GM13977 (cell line): Measurements from ENCODE around the gene OTUD7B.

ENCODE experiments used
- DNase-seq: peaks from one replicate; pipeline ENCODE4 v3.0.0; 2012; ENCODE audit warnings: low spot score
- CTCF ChIP-seq: IDR thresholded peaks from 2 replicates; pipeline ENCODE4 v1.5.1; 2012; ENCODE audit warnings: mild to moderate bottlenecking, control low read depth; ENCODE audit not compliant: insufficient read depth; ENCODE audit errors: extremely low read depth, missing control alignments
- in situ Hi-C: fragments of 300-500 bp; cut with MboI; formaldehyde crosslinking; loops from one replicate; pipeline ENCODE4 v1.12.0; 2022; ENCODE audit warnings: low sequenced_read_pairs, low pct_unique_long_range_greater_than_20kb, mixed read lengths, inconsistent platforms; ENCODE audit not compliant: unreplicated experiment

The OTUD7B gene

GRCh38 chr1:149995927-149996326 is 14.6 kb downstream of the OTUD7B start:
- in situ Hi-C loops = no loop called here

GRCh38 chr1:149993764-149994163 is 16.8 kb downstream of the OTUD7B start:
- in situ Hi-C loops = no loop called here

More at GRCh38 chr1:149995927-149996326, 14.6 kb downstream of the OTUD7B start:
- DNase-seq = no peak
- no peak for TF ChIP-seq CTCF

GRCh38 chr1:149993181-149993580 is 17.3 kb downstream of the OTUD7B start:
- no peak for DNase-seq
- in situ Hi-C loops = no loop called here
- TF ChIP-seq CTCF = no peak

More at GRCh38 chr1:149993764-149994163, 16.8 kb downstream of the OTUD7B start:
- TF ChIP-seq CTCF = no peak
- no peak for DNase-seq

GRCh38 chr1:149987297-149987595 is 23.3 kb downstream of the OTUD7B start:
- DNase-seq = no peak
- in situ Hi-C loops = no loop called here
- no peak for TF ChIP-seq CTCF

GRCh38 chr1:149986486-149987296 is 23.8 kb downstream of the OTUD7B start:
- no peak for TF ChIP-seq CTCF
- in situ Hi-C loops = no loop called here
- no peak for DNase-seq

- no peak for TF ChIP-seq CTCF
- in situ Hi-C loops = no loop called here
- peak; percentile 19 for DNase-seq
Observed at GRCh38 chr1:149979972-149980540, 30.5 kb downstream of the OTUD7B start.
